ENCODE measurements around the gene PRPS1L1.

PRPS1L1 gene

DNA sequence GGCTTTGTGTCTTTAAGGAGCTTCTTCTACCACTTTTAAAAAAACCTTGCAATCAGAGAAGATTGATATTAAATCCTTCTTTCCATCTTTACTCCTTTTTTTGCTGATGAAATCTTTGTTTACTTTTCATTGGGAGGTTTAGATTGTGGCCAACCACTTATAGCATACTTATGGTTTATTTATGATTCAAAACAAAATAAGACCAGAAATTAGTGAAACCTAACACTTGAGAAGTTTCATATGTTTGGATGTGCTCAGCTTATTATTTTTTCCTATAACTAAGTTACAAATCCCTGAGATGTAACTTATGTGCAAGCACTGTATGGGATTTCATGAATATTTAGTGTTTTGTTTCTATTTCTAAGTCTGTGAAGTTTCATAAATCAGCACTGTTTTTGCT lies 13.5 kb upstream of the PRPS1L1 start:
- Histone ChIP-seq H3K36me3 (replicated peaks; ENCODE audit: insufficient read depth, low read length) (no peaks in the 10 kb centered on the region), H2AFZ (ENCODE audit: low read length) (no peak overlapping the region), H3K9ac (ENCODE audit: low read length) (no peak overlapping the region), H4K20me1 (ENCODE audit: insufficient read depth, low read length) (no peaks in the 10 kb centered on the region), H3K4me2 (ENCODE audit: low read depth, low read length) (no peak overlapping the region), H3F3A (ENCODE audit: insufficient read depth, low read length) (no peaks in the 10 kb centered on the region), H3K79me2 (ENCODE audit: low read length) (no peaks in the 10 kb centered on the region), H3K9me2 (replicated peaks; ENCODE audit: insufficient read depth, low read length) (no peaks in the 10 kb centered on the region), H3K27ac (ENCODE audit: low read length) (no peak overlapping the region), H3K4me3 (ENCODE audit: low read length) (no peak overlapping the region), H3K9me3 (replicated peaks; ENCODE audit: insufficient read depth, low read length) (no peaks in the 10 kb centered on the region), H3K27me3 (replicated peaks; ENCODE audit: insufficient read depth, low read length) (no peaks in the 10 kb centered on the region), H3K4me1 (ENCODE audit: low read length) (no peaks in the 10 kb centered on the region)
- no peak for DNase-seq
- TF ChIP-seq EZH2 (optimal IDR thresholded peaks at IDR 0.05; ENCODE audit: low read depth, low read length) (no peak), EZH2phosphoT487 (IDR thresholded peaks at IDR 0.05; ENCODE audit: low read length) (no peak)
- TF ChIP-seq, protein P1, sequence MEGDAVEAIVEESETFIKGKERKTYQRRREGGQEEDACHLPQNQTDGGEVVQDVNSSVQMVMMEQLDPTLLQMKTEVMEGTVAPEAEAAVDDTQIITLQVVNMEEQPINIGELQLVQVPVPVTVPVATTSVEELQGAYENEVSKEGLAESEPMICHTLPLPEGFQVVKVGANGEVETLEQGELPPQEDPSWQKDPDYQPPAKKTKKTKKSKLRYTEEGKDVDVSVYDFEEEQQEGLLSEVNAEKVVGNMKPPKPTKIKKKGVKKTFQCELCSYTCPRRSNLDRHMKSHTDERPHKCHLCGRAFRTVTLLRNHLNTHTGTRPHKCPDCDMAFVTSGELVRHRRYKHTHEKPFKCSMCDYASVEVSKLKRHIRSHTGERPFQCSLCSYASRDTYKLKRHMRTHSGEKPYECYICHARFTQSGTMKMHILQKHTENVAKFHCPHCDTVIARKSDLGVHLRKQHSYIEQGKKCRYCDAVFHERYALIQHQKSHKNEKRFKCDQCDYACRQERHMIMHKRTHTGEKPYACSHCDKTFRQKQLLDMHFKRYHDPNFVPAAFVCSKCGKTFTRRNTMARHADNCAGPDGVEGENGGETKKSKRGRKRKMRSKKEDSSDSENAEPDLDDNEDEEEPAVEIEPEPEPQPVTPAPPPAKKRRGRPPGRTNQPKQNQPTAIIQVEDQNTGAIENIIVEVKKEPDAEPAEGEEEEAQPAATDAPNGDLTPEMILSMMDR (IDR thresholded peaks at IDR 0.05; ENCODE audit: low read length) = no peak

GRCh38 chr7:18040196-18040595 lies 12.6 kb upstream of the PRPS1L1 start:
- no peak for TF ChIP-seq EZH2 (optimal IDR thresholded peaks at IDR 0.05; ENCODE audit: low read depth, low read length)
- TF ChIP-seq, protein P1 (IDR thresholded peaks at IDR 0.05; ENCODE audit: low read length) = no peak
- TF ChIP-seq EZH2phosphoT487 (IDR thresholded peaks at IDR 0.05; ENCODE audit: low read length) = no peak
- no peaks in the 10 kb centered on the region for H4K20me1 ChIP-seq (ENCODE audit: insufficient read depth, low read length)
- H3K4me3 ChIP-seq (ENCODE audit: low read length) = no peak overlapping the region
- H3K27ac ChIP-seq (ENCODE audit: low read length) = no peak overlapping the region
- H3K4me1 ChIP-seq (ENCODE audit: low read length) = no peaks in the 10 kb centered on the region
- H3F3A ChIP-seq (ENCODE audit: insufficient read depth, low read length) = no peaks in the 10 kb centered on the region
- H3K9me3 ChIP-seq (replicated peaks; ENCODE audit: insufficient read depth, low read length) = no peaks in the 10 kb centered on the region
- DNase-seq = no peak
- no peaks in the 10 kb centered on the region for H3K27me3 ChIP-seq (replicated peaks; ENCODE audit: insufficient read depth, low read length)
- H2AFZ ChIP-seq (ENCODE audit: low read length) = no peak overlapping the region
- no peak overlapping the region for H3K9ac ChIP-seq (ENCODE audit: low read length)
- no peaks in the 10 kb centered on the region for H3K9me2 ChIP-seq (replicated peaks; ENCODE audit: insufficient read depth, low read length)
- no peak overlapping the region for H3K4me2 ChIP-seq (ENCODE audit: low read depth, low read length)
- no peaks in the 10 kb centered on the region for H3K36me3 ChIP-seq (replicated peaks; ENCODE audit: insufficient read depth, low read length)
- H3K79me2 ChIP-seq (ENCODE audit: low read length) = no peaks in the 10 kb centered on the region

DNA sequence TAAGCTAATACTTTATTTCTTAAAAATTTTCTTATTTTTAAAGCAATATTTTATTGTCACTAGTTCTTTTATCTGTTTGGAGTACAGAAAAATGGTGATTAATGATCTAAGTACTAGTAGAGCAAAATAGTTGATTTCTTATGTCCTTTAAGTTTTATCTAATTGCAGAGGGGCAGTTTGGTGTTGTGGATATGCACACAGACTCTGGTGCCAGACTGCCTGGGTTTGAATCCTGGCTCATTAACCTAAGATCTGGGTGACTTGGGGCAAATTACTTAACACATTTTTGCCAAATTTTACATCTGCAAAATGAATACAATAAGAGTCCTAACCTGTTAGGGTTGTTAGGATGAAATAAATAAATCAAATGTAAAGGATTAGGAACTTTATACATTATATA lies 10.7 kb upstream of the PRPS1L1 start:
- Histone ChIP-seq H2AFZ (ENCODE audit: low read length) (no peak overlapping the region), H3K36me3 (replicated peaks; ENCODE audit: insufficient read depth, low read length) (no peaks in the 10 kb centered on the region), H3K79me2 (ENCODE audit: low read length) (no peaks in the 10 kb centered on the region), H3K4me1 (ENCODE audit: low read length) (no peaks in the 10 kb centered on the region), H3K4me2 (ENCODE audit: low read depth, low read length) (no peak overlapping the region), H3K9me2 (replicated peaks; ENCODE audit: insufficient read depth, low read length) (no peaks in the 10 kb centered on the region), H3K4me3 (ENCODE audit: low read length) (no peak overlapping the region), H3F3A (ENCODE audit: insufficient read depth, low read length) (no peaks in the 10 kb centered on the region), H4K20me1 (ENCODE audit: insufficient read depth, low read length) (no peaks in the 10 kb centered on the region), H3K27me3 (replicated peaks; ENCODE audit: insufficient read depth, low read length) (no peaks in the 10 kb centered on the region), H3K9ac (ENCODE audit: low read length) (no peak overlapping the region), H3K27ac (ENCODE audit: low read length) (no peak overlapping the region), H3K9me3 (replicated peaks; ENCODE audit: insufficient read depth, low read length) (no peaks in the 10 kb centered on the region)
- no peak for DNase-seq
- TF ChIP-seq, protein P1 (IDR thresholded peaks at IDR 0.05; ENCODE audit: low read length) = no peak
- TF ChIP-seq EZH2 (optimal IDR thresholded peaks at IDR 0.05; ENCODE audit: low read depth, low read length) (no peak), EZH2phosphoT487 (IDR thresholded peaks at IDR 0.05; ENCODE audit: low read length) (no peak)

Measured in MM.1S (cell line).